ENCODE results near the gene APOL1.

DNA sequence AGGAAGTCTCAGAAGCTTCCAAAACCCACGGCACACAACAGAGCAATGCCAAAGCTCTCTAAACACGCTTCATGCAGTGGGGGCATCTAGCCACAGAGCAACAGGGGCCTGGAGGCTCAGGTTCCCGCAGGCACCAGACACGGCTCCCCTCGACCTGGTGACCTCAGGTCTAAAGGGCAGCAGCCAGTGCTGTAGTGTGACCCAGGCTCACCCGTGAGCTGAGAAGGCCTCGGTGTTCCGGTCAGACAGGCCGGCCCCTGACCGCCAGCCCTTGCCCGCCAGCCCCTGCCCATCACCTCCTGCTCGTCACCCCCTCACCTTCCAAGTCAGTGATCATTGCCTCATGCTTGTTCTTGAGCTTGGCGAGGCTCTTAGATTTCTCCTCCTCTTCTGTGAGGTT is 45.7 kb downstream of the APOL1 start:
- TF ChIP-seq, protein P1, sequence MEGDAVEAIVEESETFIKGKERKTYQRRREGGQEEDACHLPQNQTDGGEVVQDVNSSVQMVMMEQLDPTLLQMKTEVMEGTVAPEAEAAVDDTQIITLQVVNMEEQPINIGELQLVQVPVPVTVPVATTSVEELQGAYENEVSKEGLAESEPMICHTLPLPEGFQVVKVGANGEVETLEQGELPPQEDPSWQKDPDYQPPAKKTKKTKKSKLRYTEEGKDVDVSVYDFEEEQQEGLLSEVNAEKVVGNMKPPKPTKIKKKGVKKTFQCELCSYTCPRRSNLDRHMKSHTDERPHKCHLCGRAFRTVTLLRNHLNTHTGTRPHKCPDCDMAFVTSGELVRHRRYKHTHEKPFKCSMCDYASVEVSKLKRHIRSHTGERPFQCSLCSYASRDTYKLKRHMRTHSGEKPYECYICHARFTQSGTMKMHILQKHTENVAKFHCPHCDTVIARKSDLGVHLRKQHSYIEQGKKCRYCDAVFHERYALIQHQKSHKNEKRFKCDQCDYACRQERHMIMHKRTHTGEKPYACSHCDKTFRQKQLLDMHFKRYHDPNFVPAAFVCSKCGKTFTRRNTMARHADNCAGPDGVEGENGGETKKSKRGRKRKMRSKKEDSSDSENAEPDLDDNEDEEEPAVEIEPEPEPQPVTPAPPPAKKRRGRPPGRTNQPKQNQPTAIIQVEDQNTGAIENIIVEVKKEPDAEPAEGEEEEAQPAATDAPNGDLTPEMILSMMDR (IDR thresholded peaks at IDR 0.05): no peak
- TF ChIP-seq POLR2A (IDR thresholded peaks at IDR 0.05; ENCODE audit: low read depth) (no peak), POLR2AphosphoS5 (IDR thresholded peaks at IDR 0.05) (peak in 1 of 2 donors; percentile 4), EP300 (IDR thresholded peaks at IDR 0.05) (no peak)
